WTC11 (cell line): Measurements from ENCODE around the gene ALDH3B1. TPM values are rescaled to one million over a fixed set of nuclear protein-coding genes. Genes with fewer than 3 reads are reported as not detected.

Source experiments
- ATAC-seq: fragments of 200-7000 bp; cut with Tn5 transposase; 2 replicates; pipeline ENCODE4 v1.10.0; 2021; ENCODE audit warnings: mild to moderate bottlenecking, moderate library complexity
- CTCF ChIA-PET: fragments of 300-600 bp; sonication (Branson Sonifier 250); formaldehyde crosslinking; loops from one replicate; lab custom pipeline; 2021; ENCODE audit warnings: antibody characterized with exemption; lab: Charles Lee
- POLR2A ChIA-PET: fragments of 350-600 bp; sonication (Branson Sonifier 250); formaldehyde crosslinking; loops from one replicate; lab custom pipeline; 2021; ENCODE audit warnings: antibody characterized with exemption; lab: Charles Lee
- DNase-seq: peaks from one replicate; pipeline ENCODE4 v3.0.0; 2021; ENCODE audit warnings: low spot score
- H3K27ac Mint-ChIP-seq: 2 replicates; pipeline ENCODE4 v1.8.0; 2021; ENCODE audit warnings: mixed read lengths
- H3K27me3 Mint-ChIP-seq: 2 replicates; pipeline ENCODE4 v1.8.0; 2021; ENCODE audit warnings: low read depth, mild to moderate bottlenecking, moderate library complexity, mixed read lengths
- H3K36me3 Mint-ChIP-seq: 2 replicates; pipeline ENCODE4 v1.8.0; 2021; ENCODE audit warnings: mixed read lengths
- H3K4me1 Mint-ChIP-seq: 2 replicates; pipeline ENCODE4 v1.8.0; 2022; ENCODE audit warnings: mixed read lengths
- H3K4me3 Mint-ChIP-seq: 2 replicates; pipeline ENCODE4 v1.8.0; 2021; ENCODE audit warnings: mild to moderate bottlenecking, moderate library complexity, mixed read lengths
- H3K9me3 Mint-ChIP-seq: 2 replicates; pipeline ENCODE4 v1.8.0; 2021; ENCODE audit warnings: mixed read lengths
- AFF4 ChIP-seq: sonication (generic); formaldehyde crosslinking; IDR thresholded peaks from 2 replicates; pipeline ENCODE4 v1.8.1; 2023; ENCODE audit warnings: mild to moderate bottlenecking, missing genetic modification reagents, borderline replicate concordance
- CREB1 ChIP-seq: sonication (generic); formaldehyde crosslinking; IDR thresholded peaks from 2 replicates; pipeline ENCODE4 v1.8.0; 2023; ENCODE audit warnings: mild to moderate bottlenecking, missing genetic modification reagents
- FOXJ3 ChIP-seq: sonication (generic); formaldehyde crosslinking; IDR thresholded peaks from 2 replicates; pipeline ENCODE4 v1.9.0; 2021; ENCODE audit warnings: missing genetic modification reagents, mild to moderate bottlenecking, borderline replicate concordance
- NFE2L1 ChIP-seq: sonication (generic); formaldehyde crosslinking; IDR thresholded peaks from 2 replicates; pipeline ENCODE4 v1.8.1; 2023; ENCODE audit warnings: missing genetic modification reagents
- TEAD1 ChIP-seq: sonication (generic); formaldehyde crosslinking; IDR thresholded peaks from 2 replicates; pipeline ENCODE4 v1.8.0; 2022; ENCODE audit warnings: mild to moderate bottlenecking, missing genetic modification reagents
- USF2 ChIP-seq: sonication (generic); formaldehyde crosslinking; IDR thresholded peaks from 2 replicates; pipeline ENCODE4 v1.8.1; 2023; ENCODE audit warnings: mild to moderate bottlenecking, missing genetic modification reagents, moderate library complexity
- ZNF232 ChIP-seq: sonication (generic); formaldehyde crosslinking; IDR thresholded peaks from 2 replicates; pipeline ENCODE4 v1.8.0; 2022; ENCODE audit warnings: mild to moderate bottlenecking, missing genetic modification reagents
- ZNF671 ChIP-seq: fragments of 250-450 bp; sonication (Bioruptor Pico); IDR thresholded peaks from 2 replicates; pipeline ENCODE4 v1.8.0; 2021; ENCODE audit warnings: mild to moderate bottlenecking
- ZSCAN18 ChIP-seq: fragments of 250-450 bp; sonication (Bioruptor Pico); IDR thresholded peaks from 2 replicates; pipeline ENCODE4 v2.1.2; 2022; ENCODE audit warnings: mild to moderate bottlenecking, moderate library complexity
- total RNA-seq: library from RNA; stranded (reverse); gene quantifications from 3 replicates; pipeline ENCODE4 v1.2.3, GENCODE V29; 2021
- TF ChIP-seq, protein P1 (sequence below): sonication (generic); formaldehyde crosslinking; IDR thresholded peaks from 2 replicates; pipeline ENCODE4 v1.8.0; 2022; ENCODE audit warnings: missing genetic modification reagents
- TF ChIP-seq, protein P2 (sequence below): sonication (generic); formaldehyde crosslinking; IDR thresholded peaks from 2 replicates; pipeline ENCODE4 v1.8.0; 2022; ENCODE audit warnings: mild to moderate bottlenecking, missing genetic modification reagents

ALDH3B1 gene
- total RNA-seq, 1 experiment from 2014 or later, result 0.46 TPM

- TF ChIP-seq ZSCAN18 (CRISPR knock-in tag), result no peak
- TF ChIP-seq AFF4 (CRISPR knock-in tag), result no peak
- no peak for TF ChIP-seq ZNF671 (CRISPR knock-in tag)
- TF ChIP-seq NFE2L1 (CRISPR knock-in tag), result no peak
These were observed 587 bp upstream of the ALDH3B1 start (continued) for GRCh38 chr11:68009391-68010089.

DNA sequence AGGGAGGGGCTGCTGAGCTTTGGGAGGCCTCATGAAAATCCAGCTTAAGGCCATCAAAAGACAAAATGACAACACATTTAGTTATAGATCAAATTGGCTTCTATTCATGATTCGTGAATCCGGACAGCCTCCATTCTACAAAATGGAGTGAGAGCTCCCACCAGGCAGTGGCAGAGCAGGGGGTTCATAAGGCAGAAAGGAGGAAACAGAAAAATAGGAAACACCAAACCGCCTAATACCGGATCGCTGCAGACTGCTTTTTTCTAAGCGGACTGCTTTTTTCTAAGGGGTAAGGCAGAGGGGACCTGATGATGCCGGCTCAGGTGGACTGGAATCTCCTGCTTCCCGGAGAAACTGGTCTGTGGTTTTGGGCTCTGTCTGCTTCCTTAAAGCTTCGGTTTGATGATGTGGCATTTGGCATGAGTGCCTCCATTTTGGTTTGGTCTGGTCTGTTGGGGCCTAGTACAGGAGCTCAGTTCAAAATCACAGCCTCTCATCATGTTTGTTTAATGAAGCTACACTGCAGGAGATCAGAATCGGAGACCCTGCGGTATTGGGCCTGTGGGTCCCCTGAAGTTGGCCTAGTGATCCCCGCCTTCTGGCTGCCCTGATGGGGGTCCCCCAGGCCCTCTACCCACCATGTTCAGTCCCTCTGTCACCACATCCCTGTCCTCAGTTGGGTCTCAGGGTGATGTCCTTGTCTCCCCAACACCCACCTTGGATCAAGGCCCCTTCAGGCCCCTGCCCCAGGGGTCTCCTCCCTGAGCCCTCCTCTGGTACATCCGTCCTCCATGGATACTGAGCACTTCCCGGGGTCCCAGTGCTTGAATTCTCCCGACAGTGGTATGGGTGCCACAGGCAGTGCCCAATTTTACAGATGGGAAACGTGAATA is 1.2 kb downstream of the ALDH3B1 start:
- no peak for DNase-seq
- Mint-ChIP-seq H3K4me1 (peaks cover 19% of the 10 kb centered on the region), H3K27ac (peak overlapping the region; percentile 60; the same call in 1 of the 2 replicates), H3K36me3 (no peaks in the 10 kb centered on the region)
- CTCF ChIA-PET, result interaction anchor here (1.1 to 2.2 kb wide), 7 partner anchors 8 to 198 kb away, joined by 3 to 11 read pairs (median 4); partner anchors contain the start of gene TCIRG1
- TF ChIP-seq, protein P1, sequence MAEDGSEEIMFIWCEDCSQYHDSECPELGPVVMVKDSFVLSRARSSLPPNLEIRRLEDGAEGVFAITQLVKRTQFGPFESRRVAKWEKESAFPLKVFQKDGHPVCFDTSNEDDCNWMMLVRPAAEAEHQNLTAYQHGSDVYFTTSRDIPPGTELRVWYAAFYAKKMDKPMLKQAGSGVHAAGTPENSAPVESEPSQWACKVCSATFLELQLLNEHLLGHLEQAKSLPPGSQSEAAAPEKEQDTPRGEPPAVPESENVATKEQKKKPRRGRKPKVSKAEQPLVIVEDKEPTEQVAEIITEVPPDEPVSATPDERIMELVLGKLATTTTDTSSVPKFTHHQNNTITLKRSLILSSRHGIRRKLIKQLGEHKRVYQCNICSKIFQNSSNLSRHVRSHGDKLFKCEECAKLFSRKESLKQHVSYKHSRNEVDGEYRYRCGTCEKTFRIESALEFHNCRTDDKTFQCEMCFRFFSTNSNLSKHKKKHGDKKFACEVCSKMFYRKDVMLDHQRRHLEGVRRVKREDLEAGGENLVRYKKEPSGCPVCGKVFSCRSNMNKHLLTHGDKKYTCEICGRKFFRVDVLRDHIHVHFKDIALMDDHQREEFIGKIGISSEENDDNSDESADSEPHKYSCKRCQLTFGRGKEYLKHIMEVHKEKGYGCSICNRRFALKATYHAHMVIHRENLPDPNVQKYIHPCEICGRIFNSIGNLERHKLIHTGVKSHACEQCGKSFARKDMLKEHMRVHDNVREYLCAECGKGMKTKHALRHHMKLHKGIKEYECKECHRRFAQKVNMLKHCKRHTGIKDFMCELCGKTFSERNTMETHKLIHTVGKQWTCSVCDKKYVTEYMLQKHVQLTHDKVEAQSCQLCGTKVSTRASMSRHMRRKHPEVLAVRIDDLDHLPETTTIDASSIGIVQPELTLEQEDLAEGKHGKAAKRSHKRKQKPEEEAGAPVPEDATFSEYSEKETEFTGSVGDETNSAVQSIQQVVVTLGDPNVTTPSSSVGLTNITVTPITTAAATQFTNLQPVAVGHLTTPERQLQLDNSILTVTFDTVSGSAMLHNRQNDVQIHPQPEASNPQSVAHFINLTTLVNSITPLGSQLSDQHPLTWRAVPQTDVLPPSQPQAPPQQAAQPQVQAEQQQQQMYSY (CRISPR knock-in tag), result no peak
- TF ChIP-seq, protein P2, sequence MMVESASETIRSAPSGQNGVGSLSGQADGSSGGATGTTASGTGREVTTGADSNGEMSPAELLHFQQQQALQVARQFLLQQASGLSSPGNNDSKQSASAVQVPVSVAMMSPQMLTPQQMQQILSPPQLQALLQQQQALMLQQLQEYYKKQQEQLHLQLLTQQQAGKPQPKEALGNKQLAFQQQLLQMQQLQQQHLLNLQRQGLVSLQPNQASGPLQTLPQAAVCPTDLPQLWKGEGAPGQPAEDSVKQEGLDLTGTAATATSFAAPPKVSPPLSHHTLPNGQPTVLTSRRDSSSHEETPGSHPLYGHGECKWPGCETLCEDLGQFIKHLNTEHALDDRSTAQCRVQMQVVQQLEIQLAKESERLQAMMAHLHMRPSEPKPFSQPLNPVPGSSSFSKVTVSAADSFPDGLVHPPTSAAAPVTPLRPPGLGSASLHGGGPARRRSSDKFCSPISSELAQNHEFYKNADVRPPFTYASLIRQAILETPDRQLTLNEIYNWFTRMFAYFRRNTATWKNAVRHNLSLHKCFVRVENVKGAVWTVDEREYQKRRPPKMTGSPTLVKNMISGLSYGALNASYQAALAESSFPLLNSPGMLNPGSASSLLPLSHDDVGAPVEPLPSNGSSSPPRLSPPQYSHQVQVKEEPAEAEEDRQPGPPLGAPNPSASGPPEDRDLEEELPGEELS (CRISPR knock-in tag), result no peak
- no peak for TF ChIP-seq USF2
- no peak for TF ChIP-seq FOXJ3 (CRISPR knock-in tag)
- TF ChIP-seq TEAD1 (CRISPR knock-in tag), result no peak
- no peak for TF ChIP-seq CREB1 (CRISPR knock-in tag)
- TF ChIP-seq ZNF232 (CRISPR knock-in tag), result no peak
- TF ChIP-seq, all 79 proteins: peak for 0
- H3K4me3 Mint-ChIP-seq, result no peak overlapping the region
- no peak for ATAC-seq
- H3K27me3 Mint-ChIP-seq, result no peaks in the 10 kb centered on the region
- POLR2A ChIA-PET, result interaction anchor here (1.2 kb wide), 1 partner anchor 15 kb away, joined by 6 read pairs; no protein-coding TSS in a partner anchor
- no peaks in the 10 kb centered on the region for H3K9me3 Mint-ChIP-seq
